Activated gamma-delta T cell (primary cell): ENCODE data around the gene IGFL1.
"Not testable (repeated sequence)": the region's sequence is repeated elsewhere in the genome, so short reads cannot be mapped to it uniquely, and the experiment has no call there.

Source experiments
- DNase-seq: peaks from one replicate; lab custom pipeline; 2025; lab: John Stamatoyannopoulos, UW

IGFL1 gene

GRCh38 chr19:46225558-46226004 lies 4.0 kb upstream of the IGFL1 start:
- no peak for DNase-seq

- DNase-seq = no peak
These were observed 3.0 kb upstream of the IGFL1 start for GRCh38 chr19:46226438-46226973.

GRCh38 chr19:46232029-46232428 lies 2.5 kb downstream of the IGFL1 start:
- DNase-seq = no peak

GRCh38 chr19:46232468-46232867 lies 2.9 kb downstream of the IGFL1 start:
- no peak for DNase-seq

GRCh38 chr19:46232938-46233621 lies 3.5 kb downstream of the IGFL1 start:
- DNase-seq = no peak

- not testable (repeated sequence) for DNase-seq
These were observed 4.3 kb downstream of the IGFL1 start for GRCh38 chr19:46233871-46234270.

GRCh38 chr19:46238141-46238540 lies 8.6 kb downstream of the IGFL1 start:
- DNase-seq = not testable (repeated sequence)

GRCh38 chr19:46239193-46240024 lies 9.9 kb downstream of the IGFL1 start:
- no peak for DNase-seq

- DNase-seq = no peak
These were observed 11.2 kb downstream of the IGFL1 start for GRCh38 chr19:46240693-46241092.

- no peak for DNase-seq
These were observed 12.1 kb downstream of the IGFL1 start for GRCh38 chr19:46241626-46242025.

- not testable (repeated sequence) for DNase-seq
These were observed 13.6 kb downstream of the IGFL1 start for GRCh38 chr19:46243081-46243654.

- no peak for DNase-seq
These were observed 20.7 kb downstream of the IGFL1 start for GRCh38 chr19:46250076-46250735.

GRCh38 chr19:46251416-46251815 lies 21.9 kb downstream of the IGFL1 start:
- DNase-seq = no peak

- no peak for DNase-seq
These were observed 25.2 kb downstream of the IGFL1 start for GRCh38 chr19:46254776-46255175.

GRCh38 chr19:46256855-46257254 lies 27.3 kb downstream of the IGFL1 start:
- no peak for DNase-seq

- not testable (repeated sequence) for DNase-seq
These were observed 32.0 kb downstream of the IGFL1 start for GRCh38 chr19:46261501-46261900.

GRCh38 chr19:46262684-46263296 lies 33.2 kb downstream of the IGFL1 start:
- not testable (repeated sequence) for DNase-seq

GRCh38 chr19:46264801-46265200 lies 35.3 kb downstream of the IGFL1 start:
- DNase-seq = not testable (repeated sequence)

GRCh38 chr19:46265217-46265828 lies 35.8 kb downstream of the IGFL1 start:
- no peak for DNase-seq

- no peak for DNase-seq
These were observed 39.6 kb downstream of the IGFL1 start for GRCh38 chr19:46269101-46269500.
